SK-N-SH treated with all-trans-retinoic acid at 6 μM for 48 hours (cell line): ENCODE measurements around the gene KLF6.

Experiments used
- ATAC-seq: fragments of 200-7000 bp; cut with Tn5 transposase; 3 replicates; pipeline ENCODE4 v1.9.1; 2020; ENCODE audit warnings: mild to moderate bottlenecking, moderate library complexity
- ARNTL ChIP-seq: fragments of 450-650 bp; formaldehyde crosslinking; IDR thresholded peaks from 2 replicates; pipeline ENCODE4 v1.5.0; 2020; ENCODE audit warnings: low read depth, mild to moderate bottlenecking, moderate library complexity, borderline replicate concordance
- BACH2 ChIP-seq: fragments of 250-450 bp; sonication (Bioruptor Pico); IDR thresholded peaks from 2 replicates; pipeline ENCODE4 v1.9.0; 2021; ENCODE audit warnings: mild to moderate bottlenecking, borderline replicate concordance
- CREB5 ChIP-seq: fragments of 250-450 bp; sonication (Bioruptor Pico); IDR thresholded peaks from 2 replicates; pipeline ENCODE4 v1.5.1; 2020; ENCODE audit warnings: low read depth, mild to moderate bottlenecking, moderate library complexity
- CSDC2 ChIP-seq: fragments of 250-450 bp; sonication (Bioruptor Pico); IDR thresholded peaks from 2 replicates; pipeline ENCODE4 v1.5.0; 2020; ENCODE audit warnings: mild to moderate bottlenecking, moderate library complexity
- CSRNP3 ChIP-seq: fragments of 250-450 bp; sonication (Bioruptor Pico); IDR thresholded peaks from 2 replicates; pipeline ENCODE4 v1.5.1; 2021; ENCODE audit warnings: mild to moderate bottlenecking, moderate library complexity
- ESRRG ChIP-seq: fragments of 250-450 bp; sonication (Bioruptor Pico); IDR thresholded peaks from 2 replicates; pipeline ENCODE4 v1.6.1; 2021; ENCODE audit warnings: mild to moderate bottlenecking
- GLIS3 ChIP-seq: fragments of 250-450 bp; sonication (Bioruptor Pico); IDR thresholded peaks from 2 replicates; pipeline ENCODE4 v1.5.0; 2020; ENCODE audit warnings: mild to moderate bottlenecking, moderate library complexity
- ISL1 ChIP-seq: fragments of 250-450 bp; sonication (Bioruptor Pico); IDR thresholded peaks from 2 replicates; pipeline ENCODE4 v2.1.2; 2022; ENCODE audit warnings: mild to moderate bottlenecking, moderate library complexity
- OSR1 ChIP-seq: fragments of 250-450 bp; sonication (Bioruptor Pico); IDR thresholded peaks from 2 replicates; pipeline ENCODE4 v1.8.0; 2022; ENCODE audit warnings: moderate library complexity, mild to moderate bottlenecking, inconsistent platforms
- PPARA ChIP-seq: fragments of 250-450 bp; sonication (Bioruptor Pico); IDR thresholded peaks from 2 replicates; pipeline ENCODE4 v1.5.0; 2020; ENCODE audit warnings: mild to moderate bottlenecking, borderline replicate concordance
- RARB ChIP-seq: fragments of 250-450 bp; sonication (Bioruptor Pico); IDR thresholded peaks from 2 replicates; pipeline ENCODE4 v1.8.0; 2021; ENCODE audit warnings: mild to moderate bottlenecking, moderate library complexity
- SNAI2 ChIP-seq: fragments of 250-450 bp; sonication (Bioruptor Pico); IDR thresholded peaks from 2 replicates; pipeline ENCODE4 v1.5.0; 2020; ENCODE audit warnings: mild to moderate bottlenecking, moderate library complexity
- TCF4 ChIP-seq: fragments of 250-450 bp; sonication (Bioruptor Pico); IDR thresholded peaks from 2 replicates; pipeline ENCODE4 v1.8.0; 2021; ENCODE audit warnings: mild to moderate bottlenecking, moderate library complexity, borderline replicate concordance
- TOX ChIP-seq: fragments of 250-450 bp; sonication (Bioruptor Pico); IDR thresholded peaks from 2 replicates; pipeline ENCODE4 v1.8.0; 2021; ENCODE audit warnings: mild to moderate bottlenecking, moderate library complexity, borderline replicate concordance
- TSHZ2 ChIP-seq: fragments of 250-450 bp; sonication (Bioruptor Pico); IDR thresholded peaks from 2 replicates; pipeline ENCODE4 v1.5.0; 2020; ENCODE audit warnings: mild to moderate bottlenecking, moderate library complexity
- ZC3H10 ChIP-seq: fragments of 250-450 bp; sonication (Bioruptor Pico); IDR thresholded peaks from 2 replicates; pipeline ENCODE4 v1.5.1; 2021; ENCODE audit warnings: mild to moderate bottlenecking, moderate library complexity
- ZFP3 ChIP-seq: fragments of 250-450 bp; sonication (Bioruptor Pico); IDR thresholded peaks from 2 replicates; pipeline ENCODE4 v1.5.0; 2020; ENCODE audit warnings: mild to moderate bottlenecking, moderate library complexity
- ZFP30 ChIP-seq: fragments of 450-650 bp; formaldehyde crosslinking; IDR thresholded peaks from 2 replicates; pipeline ENCODE4 v1.5.0; 2022; ENCODE audit warnings: mild to moderate bottlenecking, moderate library complexity
- ZNF565 ChIP-seq: fragments of 450-650 bp; formaldehyde crosslinking; conservative IDR thresholded peaks from 2 replicates; pipeline ENCODE4 v1.5.0; 2020; ENCODE audit warnings: low read depth, mild to moderate bottlenecking, moderate library complexity
- ZNF70 ChIP-seq: fragments of 450-650 bp; formaldehyde crosslinking; IDR thresholded peaks from 2 replicates; pipeline ENCODE4 v1.5.0; 2020; ENCODE audit warnings: mild to moderate bottlenecking, moderate library complexity
- ZNF8 ChIP-seq: fragments of 450-650 bp; formaldehyde crosslinking; IDR thresholded peaks from 2 replicates; pipeline ENCODE4 v1.5.0; 2020; ENCODE audit warnings: mild to moderate bottlenecking, moderate library complexity

KLF6 gene

GRCh38 chr10:3790858-3791257, 5.8 kb upstream of the KLF6 start:
- ATAC-seq, result no peak
- TF ChIP-seq ISL1 (CRISPR knock-in tag), result no peak
- no peak for TF ChIP-seq ZNF565 (CRISPR knock-in tag)
- no peak for TF ChIP-seq PPARA (CRISPR knock-in tag)
- no peak for TF ChIP-seq RARB (CRISPR knock-in tag)
- TF ChIP-seq ZFP3 (CRISPR knock-in tag), result no peak
- no peak for TF ChIP-seq ZNF8
- no peak for TF ChIP-seq ZC3H10
- no peak for TF ChIP-seq TOX
- no peak for TF ChIP-seq SNAI2
- TF ChIP-seq OSR1 (CRISPR knock-in tag), result no peak
- no peak for TF ChIP-seq BACH2 (CRISPR knock-in tag)
- TF ChIP-seq ZNF70 (CRISPR knock-in tag), result no peak
- no peak for TF ChIP-seq ZFP30 (CRISPR knock-in tag)
- TF ChIP-seq GLIS3, result no peak
- TF ChIP-seq CSDC2 (CRISPR knock-in tag), result no peak
- TF ChIP-seq CREB5 (CRISPR knock-in tag), result no peak
- no peak for TF ChIP-seq TSHZ2
- no peak for TF ChIP-seq TCF4 (CRISPR knock-in tag)
- no peak for TF ChIP-seq CSRNP3 (CRISPR knock-in tag)
- no peak for TF ChIP-seq ESRRG (CRISPR knock-in tag)

- no peak for TF ChIP-seq TOX
- no peak for TF ChIP-seq GLIS3
- TF ChIP-seq ZC3H10, result no peak
- no peak for ATAC-seq
These were observed 5.3 kb upstream of the KLF6 start for GRCh38 chr10:3790272-3790671.

GRCh38 chr10:3789621-3790020, 4.6 kb upstream of the KLF6 start:
- TF ChIP-seq ARNTL (no peak), GLIS3 (no peak), ZC3H10 (no peak), TSHZ2 (no peak), CSRNP3 (CRISPR knock-in tag) (no peak), BACH2 (CRISPR knock-in tag) (no peak), TOX (no peak), CSDC2 (CRISPR knock-in tag) (no peak), ZNF8 (no peak), TCF4 (CRISPR knock-in tag) (no peak), ISL1 (CRISPR knock-in tag) (no peak)
- TF ChIP-seq, all 23 proteins: peak for 0
- ATAC-seq, result no peak
